Hematopoietic multipotent progenitor cell treated with erythropoietin and hydrocortisone succinate and interleukin-3 and kit ligand, for 6 days (in vitro differentiated cells): ENCODE measurements around the gene TEF.

Experiments
- DNase-seq: peaks from one replicate; pipeline ENCODE4 v3.0.0-alpha.2; 2015

The TEF gene, protein sequence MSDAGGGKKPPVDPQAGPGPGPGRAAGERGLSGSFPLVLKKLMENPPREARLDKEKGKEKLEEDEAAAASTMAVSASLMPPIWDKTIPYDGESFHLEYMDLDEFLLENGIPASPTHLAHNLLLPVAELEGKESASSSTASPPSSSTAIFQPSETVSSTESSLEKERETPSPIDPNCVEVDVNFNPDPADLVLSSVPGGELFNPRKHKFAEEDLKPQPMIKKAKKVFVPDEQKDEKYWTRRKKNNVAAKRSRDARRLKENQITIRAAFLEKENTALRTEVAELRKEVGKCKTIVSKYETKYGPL

DNA sequence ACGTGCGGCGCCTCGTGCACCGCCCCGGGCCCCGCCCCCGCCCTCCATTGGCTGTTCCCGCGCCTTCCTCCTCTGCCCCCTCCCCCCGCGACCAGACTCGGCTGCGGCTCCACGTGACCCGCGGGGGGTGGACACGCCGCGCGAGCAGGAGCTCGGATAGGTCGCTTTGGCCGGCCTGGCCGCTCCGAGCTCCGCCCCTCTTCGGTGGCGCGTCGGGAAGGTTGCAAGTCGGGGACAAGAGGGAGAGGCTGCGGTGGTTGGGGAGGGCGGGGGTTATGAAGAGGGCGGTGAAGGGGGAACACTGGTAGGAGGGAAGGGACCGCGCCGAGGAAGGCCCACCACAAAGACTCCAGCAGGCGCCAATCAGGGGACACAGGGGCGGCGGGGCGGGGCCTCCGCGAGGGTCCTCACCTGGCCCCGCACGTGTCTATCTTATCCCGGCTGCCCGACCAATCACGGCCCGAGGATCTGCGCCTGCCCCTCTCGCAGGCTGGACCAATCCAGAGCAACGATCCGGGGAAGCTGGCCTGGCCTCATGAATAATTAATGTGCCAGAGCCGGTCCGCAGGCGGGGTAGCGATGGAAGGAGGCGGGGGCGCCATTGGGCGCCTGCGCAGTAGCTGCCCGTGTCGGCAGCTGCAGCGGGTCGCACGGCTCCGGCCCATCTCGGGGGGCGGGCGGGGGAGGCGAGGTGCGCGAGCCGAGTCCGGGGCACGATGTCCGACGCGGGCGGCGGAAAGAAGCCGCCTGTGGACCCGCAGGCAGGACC lies at the start of gene TEF:
TEF (plus strand) TSS at position 614 of the 769 bp plus-strand sequence; CDS start at position 717, 103 bp downstream.
- peak; percentile 99 for DNase-seq

- no peak for DNase-seq
Measured at GRCh38 chr22:41332217-41332939, 49.4 kb upstream of the TEF start.

GRCh38 chr22:41333806-41334205 lies 47.9 kb upstream of the TEF start:
- no peak for DNase-seq

DNA sequence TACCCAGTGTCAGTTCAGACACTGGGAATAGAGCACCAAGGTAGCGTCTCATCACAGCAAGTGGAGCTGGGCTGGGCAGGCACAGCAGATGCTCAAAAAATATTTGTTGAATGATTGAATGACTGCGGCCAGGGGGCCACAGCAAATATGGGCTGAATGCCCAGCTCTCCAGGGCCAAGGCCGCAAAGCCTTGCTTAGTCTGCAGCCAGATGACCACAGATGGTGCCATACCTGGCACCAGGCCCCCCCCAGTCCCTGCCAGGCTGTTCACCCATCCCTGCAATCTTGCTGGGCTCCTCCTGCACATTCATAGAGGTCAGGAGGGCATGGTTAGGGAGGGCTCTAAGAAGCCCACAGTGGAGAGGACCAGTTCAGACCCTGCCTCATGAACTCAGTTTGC lies 47.5 kb upstream of the TEF start:
- no peak for DNase-seq

DNA sequence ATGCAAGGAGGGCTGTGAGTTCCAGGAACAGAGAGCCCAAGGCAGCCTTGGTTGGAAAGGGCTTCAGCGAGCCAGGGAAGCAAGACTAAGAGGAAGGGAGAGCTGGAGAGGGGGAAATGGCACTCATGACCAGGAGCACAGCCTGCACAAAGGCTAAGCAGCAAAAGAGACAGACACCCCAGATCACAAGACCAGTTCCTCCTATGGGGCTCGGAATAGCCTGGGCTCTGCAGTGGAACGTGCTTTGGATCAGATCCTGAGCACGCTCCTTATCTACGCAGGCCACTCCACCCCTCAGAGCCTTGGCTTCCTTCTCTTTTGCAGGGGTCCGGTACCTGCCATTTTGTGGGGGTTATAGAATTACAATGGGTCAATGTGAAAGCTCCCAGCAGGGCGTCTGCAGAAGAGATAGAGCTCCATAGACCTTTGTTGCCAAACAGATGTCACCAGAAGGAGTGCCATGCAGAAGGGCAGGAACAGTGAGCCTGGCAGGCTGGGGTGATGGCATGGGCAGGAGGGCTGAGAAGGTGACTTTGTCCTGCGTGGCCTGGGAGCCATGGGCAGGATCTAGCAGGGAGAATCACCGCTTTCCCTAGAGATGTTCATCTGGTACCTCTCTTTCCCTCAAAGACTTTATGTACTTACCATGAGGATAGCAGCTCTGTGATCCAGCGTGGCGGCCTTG lies 46.6 kb upstream of the TEF start:
- DNase-seq = no peak

DNA sequence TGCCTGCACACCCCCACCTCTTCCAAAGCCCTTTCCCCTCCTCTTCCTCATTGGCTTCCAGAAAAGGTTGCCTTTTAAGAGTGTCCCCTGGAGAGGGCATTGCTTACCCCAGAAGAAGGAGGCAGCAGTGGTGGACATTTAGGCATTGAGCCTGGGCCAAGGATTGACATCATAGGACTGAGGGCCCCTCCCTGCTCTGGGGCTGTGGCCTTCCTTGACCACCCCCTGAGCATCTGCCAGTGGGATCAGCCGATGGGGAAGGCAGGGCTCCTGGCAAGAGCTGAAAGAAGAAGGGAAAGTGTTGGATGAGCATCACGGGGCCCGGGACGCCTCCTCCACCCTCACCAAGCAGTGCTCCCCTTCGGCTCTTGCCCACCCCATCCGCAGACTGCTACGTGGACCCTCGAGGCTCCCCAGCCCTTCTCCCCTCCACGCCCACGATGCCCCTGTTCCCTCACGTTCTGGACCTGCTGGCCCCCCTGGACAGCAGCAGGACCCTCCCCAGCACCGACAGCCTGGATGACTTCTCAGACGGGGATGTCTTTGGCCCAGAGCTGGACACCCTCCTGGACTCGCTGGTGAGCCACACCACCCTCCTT lies 43.0 kb upstream of the TEF start:
- DNase-seq = no peak

GRCh38 chr22:41339823-41340222 lies 41.9 kb upstream of the TEF start:
- DNase-seq = no peak

DNA sequence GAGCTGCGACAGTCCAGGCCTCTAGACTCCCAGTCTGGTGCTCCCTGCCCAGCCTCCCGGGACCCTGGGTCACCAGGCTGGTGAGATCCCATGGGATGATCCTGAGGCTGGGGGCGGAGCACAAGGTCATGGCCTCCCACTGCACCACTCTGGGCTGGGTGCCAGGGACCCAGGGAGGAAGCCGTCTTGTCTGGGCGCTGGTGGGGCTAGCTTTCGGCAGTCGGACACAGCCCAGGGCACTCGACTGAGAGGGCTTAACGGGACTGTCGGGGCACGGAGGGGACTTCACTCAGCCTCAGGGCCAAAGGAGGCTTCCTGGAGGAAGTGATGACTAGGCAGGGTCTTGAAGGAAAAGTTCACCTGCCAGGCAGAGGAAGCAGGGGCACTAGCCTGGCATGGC lies 41.4 kb upstream of the TEF start:
- DNase-seq = no peak

GRCh38 chr22:41341012-41341411 lies 40.7 kb upstream of the TEF start:
- no peak for DNase-seq

GRCh38 chr22:41341990-41342389 lies 39.8 kb upstream of the TEF start:
- no peak for DNase-seq

DNA sequence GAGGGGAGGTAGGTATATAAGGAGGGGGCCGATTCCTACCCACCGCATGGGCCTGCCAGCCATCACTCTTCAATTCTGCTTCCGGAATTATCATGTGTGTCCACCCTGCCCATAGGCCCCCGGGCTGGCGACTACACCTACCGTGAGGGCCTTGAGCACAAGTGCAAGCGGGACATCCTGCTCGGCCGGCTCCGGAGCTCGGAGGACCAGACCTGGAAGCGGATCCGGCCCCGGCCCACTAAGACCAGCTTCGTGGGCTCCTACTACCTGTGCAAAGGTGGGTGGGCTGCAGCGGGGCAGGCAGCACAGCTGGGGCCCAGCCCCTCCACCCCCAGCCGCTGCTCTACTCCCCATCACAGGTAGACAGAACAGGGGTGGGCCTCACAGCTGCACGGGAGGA lies 38.4 kb upstream of the TEF start:
- no peak for DNase-seq

DNA sequence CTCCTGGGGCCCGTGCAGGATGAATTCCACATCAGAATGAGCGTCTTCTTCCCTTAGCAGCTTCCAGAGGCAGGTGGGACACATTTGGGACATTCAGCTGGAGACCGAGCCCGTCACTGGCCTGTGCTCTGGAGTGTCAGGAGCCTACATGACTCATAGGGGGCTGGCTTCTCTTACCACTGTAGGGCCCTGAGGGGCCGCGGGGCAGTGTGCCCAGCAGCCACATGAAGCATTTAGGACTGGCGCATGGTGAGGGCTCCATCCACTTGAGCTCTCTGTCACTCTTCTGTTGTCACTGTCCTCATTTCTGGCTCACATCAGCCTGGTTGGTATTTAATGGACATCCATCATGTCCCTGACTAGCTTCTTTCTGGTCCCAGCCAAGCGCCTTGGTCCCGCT lies 38.0 kb upstream of the TEF start:
- no peak for DNase-seq

- DNase-seq = no peak
Measured at GRCh38 chr22:41344189-41344788, 37.5 kb upstream of the TEF start.

- DNase-seq = no peak
Measured at GRCh38 chr22:41345807-41346335, 35.9 kb upstream of the TEF start.

DNA sequence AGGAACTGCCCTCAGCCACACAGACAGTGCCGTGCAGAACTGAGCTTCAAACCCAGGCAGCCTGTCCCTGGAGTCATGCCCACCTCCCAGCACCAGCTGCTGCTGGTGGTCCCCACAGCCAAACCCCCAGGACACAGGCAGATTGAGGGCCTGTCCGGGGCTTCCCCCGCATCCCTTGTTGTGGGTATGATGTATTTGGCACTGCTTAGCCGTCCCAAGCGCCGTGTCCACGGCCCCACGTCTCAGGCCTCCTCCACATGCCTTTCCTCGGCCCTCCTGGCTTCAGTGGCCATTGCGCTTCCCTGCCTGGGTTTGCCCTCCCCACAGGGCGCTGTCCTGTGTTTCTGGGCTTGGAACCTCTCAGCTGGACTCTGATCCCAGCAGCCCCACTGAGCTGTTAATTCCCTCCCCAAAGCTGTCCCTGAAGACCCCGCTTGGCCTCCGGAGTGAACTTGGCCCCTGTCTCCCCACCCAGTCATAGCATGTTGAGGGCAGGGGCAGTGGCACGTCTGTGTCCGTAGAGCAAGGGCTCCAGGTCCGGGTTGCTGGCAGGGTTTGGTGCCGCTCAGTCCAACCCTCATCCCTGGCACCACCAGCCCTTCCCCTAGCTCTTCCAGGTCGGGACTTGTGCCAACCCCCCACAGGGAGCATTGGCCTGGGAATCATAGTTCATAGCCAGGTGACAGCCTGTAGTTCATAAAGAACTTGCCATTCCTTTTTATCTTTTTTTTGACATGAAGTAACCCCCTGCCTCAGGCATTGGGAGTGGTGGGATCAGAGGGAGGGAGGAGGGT lies 34.5 kb upstream of the TEF start:
- no peak for DNase-seq

DNA sequence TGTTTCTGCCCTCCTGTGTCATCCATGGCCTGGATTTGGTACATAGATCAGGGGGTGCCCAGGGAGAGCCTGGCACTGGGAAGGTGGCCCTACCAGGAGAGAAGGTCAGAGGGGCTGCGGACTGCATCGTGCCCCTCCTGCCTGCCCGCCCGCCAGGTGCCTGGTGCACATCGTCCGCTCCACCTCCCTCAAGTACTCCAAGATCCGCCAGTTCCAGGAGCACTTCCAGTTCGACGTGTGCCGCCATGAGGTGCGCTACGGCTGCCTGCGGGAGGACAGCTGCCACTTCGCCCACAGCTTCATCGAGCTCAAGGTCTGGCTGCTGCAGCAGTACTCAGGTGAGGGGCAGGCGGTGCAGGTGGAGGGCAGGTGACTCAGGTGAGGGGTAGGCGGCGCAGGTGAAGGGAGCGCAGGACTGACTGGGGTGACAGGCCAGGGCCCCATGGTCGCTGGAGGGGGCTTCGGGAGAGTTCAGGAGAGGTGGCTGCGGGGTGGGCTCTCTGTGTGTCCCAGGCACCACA lies 32.7 kb upstream of the TEF start:
- DNase-seq = no peak

DNA sequence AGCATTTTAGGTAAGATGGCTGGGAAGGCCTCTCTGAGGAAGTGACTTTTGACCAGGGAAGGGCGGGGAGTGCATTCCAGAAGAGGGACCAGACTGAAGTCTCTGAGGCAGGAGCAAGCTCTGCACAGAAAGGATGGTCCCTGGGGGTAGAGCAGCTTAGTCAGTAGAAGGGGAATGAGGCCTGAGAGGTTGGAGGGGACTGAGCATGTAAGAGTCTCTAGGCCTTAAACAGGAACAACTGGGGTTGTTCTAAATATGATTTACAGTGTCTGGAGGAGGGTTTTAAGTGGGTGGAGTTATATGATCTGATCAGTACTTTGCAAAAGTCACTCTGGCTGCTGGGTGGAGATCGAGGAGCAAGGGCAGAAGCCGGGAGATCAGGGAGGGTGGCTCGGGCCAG lies 31.7 kb upstream of the TEF start:
- DNase-seq = peak; percentile 39

DNA sequence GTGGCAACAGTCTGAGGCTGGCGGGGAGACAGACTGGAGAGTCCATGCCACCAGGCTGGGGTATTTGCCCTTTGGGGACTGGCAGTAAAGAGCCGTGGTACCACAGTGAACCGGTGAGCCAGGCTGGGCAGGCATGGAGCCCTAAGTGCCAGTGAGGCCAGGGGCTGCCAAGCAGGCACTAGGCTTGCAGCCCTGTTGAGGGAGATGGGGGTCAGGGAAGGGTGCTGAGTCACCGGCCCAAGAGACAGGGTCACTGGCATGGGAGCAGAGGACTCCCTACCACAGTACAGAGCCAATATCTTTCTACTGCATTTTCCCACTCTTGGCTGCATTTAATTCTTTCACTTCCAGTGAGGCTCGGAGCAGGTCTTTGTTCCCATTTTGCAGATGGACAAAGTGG lies 30.7 kb upstream of the TEF start:
- no peak for DNase-seq

GRCh38 chr22:41352058-41352457 lies 29.7 kb upstream of the TEF start:
- no peak for DNase-seq

DNA sequence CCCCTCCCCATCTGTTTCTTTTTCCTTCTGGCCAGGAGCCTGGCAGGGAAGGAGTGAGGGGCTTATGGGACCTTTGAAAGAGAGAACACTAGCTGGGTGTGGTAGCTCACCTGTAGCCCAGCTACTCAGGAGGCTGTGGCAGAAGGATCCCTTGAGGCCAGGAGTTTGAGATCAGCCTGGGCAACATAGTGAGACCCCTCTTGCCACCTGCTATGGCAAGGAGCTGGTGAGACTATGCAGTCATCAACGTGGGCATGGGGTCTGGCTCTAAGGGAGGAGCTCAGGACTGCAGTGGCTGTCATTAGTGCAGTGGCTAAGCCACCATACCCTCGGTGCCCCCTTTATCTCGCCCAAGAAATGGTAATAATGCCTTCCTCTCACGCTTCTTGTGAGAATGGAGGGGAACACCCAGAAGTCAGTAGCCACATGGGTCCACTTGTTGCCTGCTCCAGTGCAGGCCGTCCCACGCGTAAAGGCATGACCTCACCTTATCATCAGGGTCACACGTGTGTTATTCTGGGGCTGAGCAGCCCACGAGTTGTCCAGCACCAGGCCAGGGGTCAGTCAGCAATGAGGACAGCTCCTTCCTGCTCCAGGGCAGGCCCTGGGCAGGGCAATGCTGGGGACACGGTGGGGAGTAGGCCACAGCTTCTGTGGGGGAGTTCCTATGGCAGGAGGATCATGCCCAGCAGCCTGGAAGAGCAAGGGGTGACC lies 27.7 kb upstream of the TEF start:
- DNase-seq = no peak
